Measurements from ENCODE around the gene TENM4.
"Not testable (repeated sequence)": the region's sequence is repeated elsewhere in the genome, so short reads cannot be mapped to it uniquely, and the experiment has no call there.

TENM4 gene

DNA sequence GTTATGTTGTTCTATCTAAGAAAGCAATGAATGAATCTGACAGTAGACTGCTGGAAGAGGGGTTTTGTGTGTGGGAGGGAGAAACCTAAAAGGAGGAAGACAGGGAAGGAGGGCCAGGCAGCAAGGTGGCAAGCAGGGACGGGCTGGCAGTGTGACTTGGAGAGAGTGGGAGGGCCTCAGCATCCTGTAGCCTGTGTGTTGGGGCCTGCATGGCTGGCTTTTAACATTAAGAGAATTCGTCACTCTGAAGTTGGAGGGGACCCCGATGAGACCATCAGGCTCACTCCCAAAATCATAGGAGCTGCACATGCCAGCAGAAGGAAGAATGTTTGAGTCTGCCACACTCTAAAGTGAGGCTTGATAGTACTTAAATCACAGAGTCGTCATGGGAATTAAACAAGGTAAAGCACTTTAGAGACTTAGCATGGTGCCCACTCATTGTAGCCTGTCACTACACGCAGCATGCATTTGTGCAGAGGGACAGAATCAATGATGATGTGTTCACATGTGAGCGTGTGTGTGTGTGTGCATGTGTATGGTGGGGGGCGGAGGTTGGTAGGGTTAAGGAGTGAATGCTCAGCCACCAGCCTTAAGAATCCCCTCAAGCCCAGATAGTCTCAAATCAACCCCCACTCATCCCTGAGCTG, 199.5 kb downstream of the TENM4 start:
- DNase-seq: no peak

DNA sequence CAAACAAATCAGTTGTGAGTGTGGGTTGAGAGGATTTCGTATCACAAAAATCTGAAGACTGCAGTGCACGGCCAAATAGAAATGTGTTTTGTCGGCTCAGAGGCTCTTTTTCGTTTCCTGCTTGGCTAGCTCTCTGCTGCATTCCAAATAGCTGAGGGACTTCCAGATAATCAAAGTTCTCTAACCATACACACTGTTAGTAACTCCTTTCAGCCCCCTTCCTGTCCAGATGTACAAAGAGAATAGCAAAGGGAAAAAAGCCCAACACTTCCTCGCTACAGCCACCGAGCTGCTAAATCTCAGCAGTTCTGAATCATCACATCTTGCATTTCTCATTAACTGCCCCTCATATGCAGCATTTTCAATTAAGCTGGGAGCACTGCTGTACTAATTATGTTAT, 203.1 kb downstream of the TENM4 start:
- peak; percentile 31 for DNase-seq

DNA sequence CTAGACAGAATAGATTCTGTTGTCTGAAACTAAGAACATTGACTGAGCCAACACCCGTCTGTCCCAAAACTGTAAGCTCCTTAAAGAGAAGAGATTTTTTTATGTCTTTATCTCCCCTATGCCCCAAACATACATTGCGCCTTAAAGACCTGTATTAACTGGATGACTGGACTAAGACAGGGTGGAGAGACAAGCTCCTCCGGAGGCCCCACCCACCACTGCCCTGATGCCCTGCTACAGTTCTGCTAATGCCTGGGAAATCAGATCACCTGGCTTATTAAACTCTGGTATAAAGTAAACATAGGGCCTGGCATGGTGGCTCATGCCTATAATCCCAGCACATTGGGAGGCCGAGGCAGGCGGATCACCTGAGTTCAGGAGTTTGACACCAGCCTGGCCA, 203.7 kb downstream of the TENM4 start:
- DNase-seq: no peak

DNA sequence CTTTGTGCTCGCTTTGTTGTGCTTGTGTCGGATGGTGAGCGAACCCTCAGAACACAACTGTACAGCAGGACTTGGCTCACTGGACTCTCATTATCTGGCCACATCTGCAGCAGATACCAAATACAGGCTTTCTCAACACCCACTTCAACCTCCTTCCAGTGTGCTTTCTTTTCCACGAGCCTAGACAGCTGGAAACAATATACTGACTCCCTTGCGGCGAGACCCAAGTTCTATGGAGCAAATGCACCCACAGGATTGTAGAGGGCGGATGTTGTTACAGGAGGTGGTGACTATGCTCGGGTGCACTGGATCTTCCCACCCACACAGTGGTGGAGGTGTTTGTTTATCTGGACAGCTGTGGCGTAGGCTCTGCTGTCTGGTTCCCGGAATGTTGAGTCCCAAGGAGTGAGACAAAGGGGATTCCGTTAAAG, 204.3 kb downstream of the TENM4 start:
- DNase-seq: peak; percentile 53

DNA sequence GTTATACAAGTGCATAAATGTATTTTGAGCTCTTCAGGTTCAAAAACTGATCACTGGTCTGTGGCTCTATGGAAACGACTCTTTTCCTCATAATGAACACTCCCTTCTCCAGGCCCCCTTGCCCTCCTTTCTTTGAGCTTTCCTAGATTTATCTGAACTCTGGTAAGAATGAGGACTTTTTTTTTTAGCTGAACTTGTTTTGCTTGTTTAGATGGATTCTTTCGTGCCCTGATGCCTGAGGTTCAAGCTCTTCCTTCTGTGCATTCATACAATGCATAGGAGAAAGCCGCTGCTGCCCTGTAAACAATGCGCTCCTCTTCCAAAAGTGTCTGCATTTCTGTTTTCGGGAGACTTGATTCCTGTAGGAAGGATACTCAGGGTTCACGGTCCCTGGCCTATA, 205.1 kb downstream of the TENM4 start:
- DNase-seq: no peak

DNA sequence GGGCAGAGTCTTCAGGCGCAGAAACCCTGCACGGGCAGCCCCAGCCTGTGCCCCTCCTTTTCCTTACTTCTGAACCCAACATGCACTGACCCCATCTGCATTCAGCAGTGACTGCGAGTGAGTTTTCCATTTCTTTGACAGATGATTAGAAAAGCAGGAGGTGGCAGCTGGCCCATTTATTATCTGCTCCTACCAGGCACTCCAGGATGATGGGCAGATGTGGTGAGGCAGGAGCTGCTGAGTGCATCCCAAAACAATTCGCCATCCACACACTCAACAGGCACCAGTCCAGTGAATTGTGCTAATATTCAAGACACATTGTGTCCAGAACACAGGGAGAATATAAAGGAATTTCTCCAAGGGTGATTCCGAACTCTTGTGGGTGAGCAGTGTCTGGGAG, 208.5 kb downstream of the TENM4 start:
- no peak for DNase-seq

DNA sequence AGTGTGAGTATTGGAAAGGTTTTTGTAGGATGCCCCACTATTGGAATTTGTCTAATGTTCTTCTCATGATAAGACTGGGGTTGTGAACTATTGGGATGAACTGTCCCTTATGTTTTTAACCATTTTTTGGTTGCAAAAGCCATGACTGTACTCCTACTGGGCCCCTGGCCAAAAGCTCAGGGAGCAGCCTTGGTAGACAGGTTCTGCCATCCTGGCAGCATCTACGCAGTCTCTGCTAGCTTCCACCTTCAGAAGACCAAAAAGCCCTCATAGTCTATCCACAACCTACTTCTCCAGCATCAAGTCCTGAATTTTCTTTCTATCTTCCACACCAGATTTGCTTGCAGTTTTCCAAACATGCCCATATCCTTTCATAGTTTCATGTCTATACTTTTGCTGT, 211.8 kb downstream of the TENM4 start:
- DNase-seq: no peak

DNA sequence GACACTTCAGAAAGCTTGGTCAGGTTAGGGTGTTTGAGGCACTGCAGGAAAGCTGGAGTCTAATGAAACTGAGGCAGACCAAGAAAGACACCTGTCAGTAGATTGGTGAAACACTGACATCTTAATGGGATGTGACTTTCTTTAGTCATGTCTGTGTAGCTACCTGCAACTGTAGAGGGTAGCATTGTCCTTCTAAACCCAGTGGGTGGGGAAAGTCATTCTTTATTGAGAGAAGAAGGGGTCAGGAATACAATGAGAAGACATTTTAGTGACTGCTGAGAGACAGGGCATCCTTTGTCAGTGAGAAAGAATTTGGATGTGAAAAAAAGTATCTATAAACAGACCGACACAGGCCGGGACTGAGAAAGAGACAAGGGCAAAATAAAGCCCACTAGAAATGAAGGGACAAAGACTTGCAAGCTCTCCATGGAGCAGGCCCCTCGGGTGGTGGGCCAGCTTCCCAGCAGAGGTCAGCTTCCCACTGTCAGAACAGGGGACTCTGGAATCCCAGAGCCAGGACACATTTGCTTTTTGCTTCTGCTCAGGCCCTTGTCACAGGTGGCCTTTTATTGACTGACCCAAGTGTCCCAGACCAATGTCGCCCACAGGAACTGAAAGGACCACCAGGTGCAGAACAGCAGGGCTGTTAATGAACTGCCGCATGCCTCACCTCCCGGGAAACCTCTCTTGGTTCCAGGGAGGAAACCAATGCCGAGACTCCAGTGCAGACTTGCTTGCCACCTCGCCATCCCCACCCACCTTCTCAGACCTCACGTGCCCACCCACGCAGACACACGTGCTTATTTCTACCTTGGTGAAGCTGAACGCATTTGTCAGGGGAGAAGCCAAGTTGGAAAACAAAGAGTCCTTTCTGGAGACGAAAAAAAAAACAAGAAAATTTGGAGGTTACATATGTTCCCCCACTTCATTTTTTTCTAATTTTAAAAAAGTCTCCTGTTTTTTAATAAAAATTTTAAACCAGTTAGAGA, 212.8 kb downstream of the TENM4 start:
- DNase-seq: no peak

DNA sequence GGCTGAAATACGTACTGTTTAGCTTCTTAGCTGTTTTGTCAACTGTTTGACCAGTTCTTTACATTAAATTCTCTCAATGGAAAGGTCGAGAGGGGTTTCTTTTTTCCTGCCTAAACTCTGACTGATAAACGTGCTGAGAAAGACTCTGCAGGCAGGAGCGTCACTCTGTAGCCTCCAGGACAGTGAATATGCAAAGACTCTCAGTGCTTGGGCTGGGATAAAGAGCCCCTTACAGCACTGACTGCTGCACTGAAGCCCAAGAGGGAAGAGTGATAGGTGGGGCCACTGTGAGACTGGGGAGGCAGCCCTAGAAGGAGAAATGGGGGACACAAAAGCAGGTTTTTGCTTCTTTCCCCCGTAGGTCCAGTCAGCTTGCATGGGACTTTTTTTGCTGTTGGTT, 213.5 kb downstream of the TENM4 start:
- no peak for DNase-seq

DNA sequence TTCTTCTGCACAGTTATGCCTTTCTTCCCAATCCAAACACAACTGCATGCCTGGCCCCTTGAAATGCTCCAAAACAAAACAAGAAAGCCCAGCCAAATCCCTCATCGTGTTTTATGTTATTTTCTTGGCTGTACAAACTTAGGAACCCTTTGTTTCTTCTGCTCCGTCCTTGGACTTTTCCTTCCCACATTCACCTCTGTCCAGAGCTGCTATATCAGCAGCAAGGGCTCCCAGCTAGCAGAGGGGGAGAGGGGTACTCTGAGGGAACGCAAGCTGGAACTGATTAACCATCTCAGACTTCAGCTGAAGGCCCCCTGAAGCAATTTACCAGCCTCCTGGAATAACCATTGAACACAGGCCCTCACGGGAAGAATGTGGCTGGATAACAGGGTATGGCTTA, 214.7 kb downstream of the TENM4 start:
- DNase-seq: no peak

DNA sequence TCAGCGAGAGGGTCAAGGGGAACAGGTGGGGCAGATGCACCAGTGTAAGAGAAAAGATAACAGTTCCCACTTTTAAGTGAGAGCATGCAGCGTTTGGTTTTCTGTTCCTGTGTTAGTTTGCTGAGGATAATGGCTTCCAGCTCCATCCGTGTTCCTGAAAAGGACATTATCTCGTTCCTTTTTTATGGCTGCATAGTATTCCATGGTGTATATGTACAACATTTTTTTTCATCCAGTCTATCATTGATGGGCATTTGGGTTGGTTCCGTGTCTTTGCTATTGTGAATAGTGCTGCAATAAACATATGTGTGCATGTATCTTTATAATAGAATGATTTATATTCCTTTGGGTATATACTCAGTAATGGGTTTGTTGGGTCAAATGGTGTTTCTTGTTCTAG, 218.7 kb downstream of the TENM4 start:
- DNase-seq: not testable (repeated sequence)

DNA sequence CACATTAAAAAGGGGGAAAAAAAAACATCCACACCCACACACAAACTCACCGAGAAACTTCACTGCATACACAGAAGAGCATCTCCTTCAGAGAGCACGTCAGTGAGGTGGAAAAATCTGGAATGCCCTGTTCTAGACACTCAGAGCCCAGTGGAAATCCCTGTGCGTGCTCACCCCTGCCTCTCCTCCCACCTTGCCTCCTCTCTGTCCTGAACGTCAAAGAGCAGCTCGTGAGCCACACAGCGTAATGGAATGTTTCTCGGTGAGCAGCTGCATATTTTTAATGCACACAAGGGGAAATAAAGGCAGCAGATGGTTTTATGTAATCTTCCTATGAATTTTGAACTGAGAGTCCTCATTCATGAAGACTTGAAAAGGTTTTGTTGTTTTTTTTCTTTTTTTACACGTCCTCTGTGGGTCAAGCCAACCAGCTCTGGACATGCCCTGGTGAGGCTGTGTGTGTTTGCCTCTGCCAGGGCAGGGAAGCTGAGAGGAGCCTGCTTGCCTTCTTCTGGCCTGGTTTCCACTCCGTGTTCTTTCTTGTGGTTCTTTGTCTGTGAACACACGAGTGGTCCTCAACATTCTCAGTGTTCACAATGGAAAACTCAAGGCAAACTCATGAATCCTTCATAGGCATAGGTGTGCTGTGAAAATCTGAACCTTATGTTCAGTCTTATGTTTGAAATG, 219.2 kb downstream of the TENM4 start:
- DNase-seq: no peak

DNA sequence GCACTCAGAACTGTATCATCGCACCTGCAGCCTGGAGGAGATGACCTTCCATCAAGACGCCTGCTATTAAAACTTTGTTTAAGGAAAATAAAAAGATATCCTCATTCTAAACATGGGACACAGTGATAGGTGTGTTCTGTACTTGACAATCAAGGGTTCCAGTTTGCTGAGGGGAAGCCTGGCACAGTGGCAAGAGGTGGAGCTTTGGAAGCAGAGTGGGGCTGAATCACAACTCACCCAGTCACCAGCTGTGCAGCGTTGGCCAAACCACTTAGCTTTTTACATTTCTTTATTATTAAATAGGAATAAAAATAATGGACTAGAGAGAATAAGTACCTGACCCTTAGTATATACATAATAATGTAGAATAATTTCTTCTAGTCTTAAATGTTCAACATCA, 220.7 kb downstream of the TENM4 start:
- DNase-seq: no peak

DNA sequence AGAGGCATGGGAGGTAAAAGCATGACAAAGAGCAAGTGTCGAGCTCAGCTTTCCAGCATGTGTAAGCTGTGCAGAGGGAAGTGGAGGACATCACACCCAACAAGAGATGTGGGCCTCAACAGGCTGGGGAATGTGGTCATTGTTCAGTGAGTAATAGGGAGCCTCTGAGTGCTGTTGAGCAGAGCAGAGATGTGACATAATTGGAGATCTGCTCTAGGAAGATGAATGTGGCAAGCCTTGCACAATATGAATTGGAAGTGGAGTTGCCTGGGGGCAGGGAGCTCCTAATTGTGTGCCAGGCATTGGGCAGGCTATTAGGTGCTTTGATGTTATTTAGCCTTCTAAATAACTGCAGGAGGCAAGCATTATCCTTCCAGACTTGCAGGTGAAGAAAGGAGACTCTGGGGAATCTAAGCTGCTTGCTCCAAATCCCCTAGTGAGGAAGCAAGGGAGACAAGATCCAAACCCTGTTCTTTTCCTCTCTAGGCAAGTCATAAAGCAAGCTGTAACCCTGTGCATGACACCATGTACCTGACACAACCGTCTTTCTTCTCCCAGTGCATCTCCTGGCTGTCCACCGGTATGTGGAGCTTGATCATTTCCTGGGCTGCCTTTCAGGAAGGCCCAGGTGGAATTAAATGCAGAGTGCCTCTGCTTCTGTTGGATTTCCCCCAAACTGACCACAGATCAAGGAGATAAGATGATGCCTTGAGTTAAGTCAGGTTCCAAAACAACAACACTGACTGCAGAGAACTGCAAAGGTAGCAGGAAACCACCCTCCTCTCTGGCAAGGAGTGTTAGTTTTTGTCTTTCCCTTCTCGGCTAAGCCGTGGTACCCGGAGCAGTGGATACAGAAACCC, 221.4 kb downstream of the TENM4 start:
- DNase-seq: no peak

DNA sequence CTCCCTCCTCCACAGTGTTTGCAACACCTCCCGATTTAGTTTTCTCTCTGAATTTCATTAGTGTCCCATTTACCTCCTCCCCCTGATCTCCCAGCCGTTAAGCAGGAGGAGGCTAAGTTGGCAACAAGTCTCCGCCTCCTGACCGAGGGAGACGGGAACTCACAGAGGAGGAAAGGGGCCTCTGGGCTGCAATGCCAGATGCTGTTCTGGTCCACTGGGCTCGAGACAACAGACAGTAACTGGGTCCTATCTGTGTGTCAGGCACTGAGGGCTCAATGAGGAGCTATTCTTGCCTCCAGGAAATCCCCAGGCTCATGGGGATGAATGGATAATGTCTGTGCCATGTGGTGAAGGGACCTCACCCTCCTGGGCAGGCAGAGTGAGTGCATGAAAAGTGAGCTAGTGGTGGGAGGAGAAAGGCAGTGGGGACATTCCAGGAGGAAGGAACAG, 228.1 kb downstream of the TENM4 start:
- DNase-seq: no peak

DNA sequence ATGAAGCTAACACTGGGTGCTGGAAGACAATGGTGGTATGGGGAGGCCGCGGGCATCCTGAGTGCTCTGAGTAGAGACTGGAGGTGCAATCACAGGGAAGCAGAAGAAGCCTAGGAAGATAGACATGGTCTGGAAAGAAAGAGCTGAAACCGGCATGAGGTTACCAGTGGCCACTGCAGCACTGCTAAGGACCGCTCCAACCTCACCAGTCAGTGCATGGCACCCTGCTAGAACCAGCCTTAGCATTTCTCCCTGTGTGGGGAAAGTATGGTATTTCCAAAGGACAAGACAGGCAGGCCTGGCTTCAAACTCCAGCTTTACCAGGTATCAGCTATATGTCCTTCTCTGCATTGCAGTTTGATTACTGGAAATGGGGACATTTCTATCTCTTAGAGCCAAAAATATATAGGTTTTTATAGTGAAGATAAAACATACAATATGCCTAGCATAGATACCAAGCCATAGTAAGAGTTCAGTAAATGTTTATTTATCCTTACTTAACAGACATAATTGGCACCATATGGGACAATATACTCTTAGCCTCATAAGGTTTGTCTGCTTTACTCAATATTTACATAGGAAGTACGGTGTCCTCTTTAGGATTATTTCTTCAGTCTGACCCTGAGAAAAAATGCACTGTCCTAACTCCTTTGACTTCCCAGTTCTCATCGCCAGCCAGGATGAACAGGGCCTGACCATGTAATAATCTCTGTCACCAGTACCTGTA, 231.1 kb downstream of the TENM4 start:
- no peak for DNase-seq

DNA sequence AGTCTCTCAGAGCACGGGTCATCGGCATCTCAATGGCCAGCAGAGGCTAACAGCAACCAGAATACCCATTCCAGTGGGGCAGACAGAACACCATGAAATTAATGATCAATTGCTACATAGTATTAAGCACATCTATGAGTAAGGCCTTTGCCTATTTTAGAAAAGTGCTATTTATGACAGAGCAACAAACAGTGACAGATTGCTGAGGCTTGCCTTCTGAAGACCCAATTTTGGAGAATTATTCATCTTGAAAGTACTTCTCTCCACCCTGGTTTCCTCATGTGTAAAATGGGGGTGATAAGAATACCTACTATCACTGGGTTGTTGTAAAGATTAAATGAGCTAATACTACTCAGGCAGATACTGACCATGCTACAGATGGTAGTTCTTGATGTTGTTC, 232.7 kb downstream of the TENM4 start:
- no peak for DNase-seq

DNA sequence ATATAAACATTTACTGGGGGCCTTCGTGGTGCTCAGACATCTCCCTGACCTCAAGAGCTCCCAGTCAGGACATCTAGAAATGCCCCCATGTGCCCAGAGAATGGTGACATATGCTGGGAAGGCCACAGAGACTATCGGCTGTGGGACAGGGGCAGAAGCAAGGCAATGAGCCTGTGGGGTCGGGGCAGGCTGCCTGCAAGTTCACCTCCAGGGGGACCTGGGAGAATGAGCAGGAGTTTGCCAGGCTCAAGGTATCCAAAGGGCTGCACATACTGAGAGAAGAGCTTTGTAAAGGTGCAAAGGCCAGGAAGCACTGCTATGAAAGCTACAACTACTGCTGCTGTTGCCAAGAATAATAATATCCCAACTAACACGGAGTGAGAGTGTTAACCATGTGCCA, 233.9 kb downstream of the TENM4 start:
- DNase-seq: no peak

DNA sequence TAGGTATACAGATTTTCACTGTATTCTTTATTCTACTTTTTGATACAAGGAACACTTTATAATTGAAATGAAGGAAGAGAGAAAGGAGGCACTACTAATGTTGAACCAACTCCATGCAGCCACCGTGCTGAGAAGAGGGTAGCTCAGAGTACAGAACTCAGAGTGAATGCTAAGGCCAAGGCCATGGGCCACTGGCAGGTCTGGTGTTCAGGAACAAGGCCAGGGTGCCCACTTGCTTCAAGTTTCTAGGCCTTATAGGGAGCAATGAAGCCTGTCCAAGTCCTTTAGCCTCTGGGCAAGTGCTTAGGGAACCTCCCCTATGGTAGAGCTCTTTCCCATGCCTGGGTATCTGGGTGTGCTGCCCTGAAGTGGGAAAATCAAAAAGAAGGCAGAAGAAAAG, 235.0 kb downstream of the TENM4 start:
- no peak for DNase-seq

DNA sequence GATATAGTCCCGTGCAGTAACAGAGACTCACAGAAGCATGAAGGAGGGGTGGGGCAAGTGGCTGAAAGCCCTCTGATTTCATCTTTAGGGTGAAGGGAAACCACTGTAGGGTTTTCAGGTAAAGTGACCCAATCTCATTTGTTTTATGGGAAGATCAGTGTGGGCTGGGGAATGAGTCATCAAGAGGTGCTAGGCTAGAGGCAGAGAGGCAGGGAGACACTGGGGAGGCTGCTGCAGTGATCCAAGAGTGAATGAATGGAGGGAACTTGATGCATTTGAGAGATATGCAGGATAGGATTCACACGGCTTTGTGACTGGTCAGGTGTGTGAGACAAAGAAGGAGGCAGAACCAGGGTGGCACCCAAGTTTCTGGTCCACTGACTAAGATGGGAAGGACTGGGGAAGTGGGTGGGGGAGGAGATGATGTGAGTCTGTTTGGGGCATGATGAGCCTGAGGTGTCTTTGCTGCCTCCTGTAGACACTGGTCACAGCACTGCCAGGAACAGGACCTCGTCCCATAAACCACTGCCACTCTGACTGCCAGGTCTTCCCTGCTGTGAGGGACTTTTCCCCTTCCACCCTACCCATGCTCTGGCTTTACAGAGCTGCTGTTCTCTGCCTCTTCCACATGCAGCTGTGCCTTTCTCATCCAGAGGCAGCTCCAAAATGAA, 239.0 kb downstream of the TENM4 start:
- no peak for DNase-seq

DNA sequence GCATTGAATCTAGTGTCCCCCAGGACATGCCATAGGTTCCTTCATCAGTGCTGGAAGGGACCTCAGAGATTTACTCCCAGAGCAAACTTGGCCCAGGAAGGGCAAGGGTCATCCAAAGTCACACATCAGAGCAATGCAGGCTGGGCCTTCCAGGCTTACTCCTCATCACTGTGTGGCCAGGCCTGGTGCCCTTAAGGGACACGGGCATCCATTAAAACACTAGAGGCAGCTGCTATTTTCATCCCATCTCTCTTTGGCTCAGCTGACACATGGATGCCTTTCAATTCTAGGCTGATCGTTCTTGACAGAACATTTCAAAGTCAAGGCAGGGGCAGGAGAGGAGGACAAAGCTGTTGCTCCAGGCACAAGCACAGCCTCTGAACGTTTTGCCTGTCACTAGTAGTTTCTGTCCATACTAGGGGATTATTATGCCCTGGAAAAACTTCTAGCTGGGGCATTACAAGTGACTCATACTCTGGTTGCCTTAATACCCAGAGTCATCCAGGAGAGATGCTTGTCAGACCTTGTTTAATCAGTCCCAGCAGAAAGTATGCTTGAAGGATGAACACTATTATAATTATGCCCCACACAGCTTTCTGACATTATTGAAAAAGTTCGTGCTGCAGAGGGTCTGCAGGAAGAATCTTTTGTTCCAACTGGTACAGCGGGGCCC, 240.3 kb downstream of the TENM4 start:
- no peak for DNase-seq
